Measurements from ENCODE around the gene ZBTB39.
"Not testable (repeated sequence)": the region's sequence is repeated elsewhere in the genome, so short reads cannot be mapped to it uniquely, and the experiment has no call there.

Gene ZBTB39

DNA sequence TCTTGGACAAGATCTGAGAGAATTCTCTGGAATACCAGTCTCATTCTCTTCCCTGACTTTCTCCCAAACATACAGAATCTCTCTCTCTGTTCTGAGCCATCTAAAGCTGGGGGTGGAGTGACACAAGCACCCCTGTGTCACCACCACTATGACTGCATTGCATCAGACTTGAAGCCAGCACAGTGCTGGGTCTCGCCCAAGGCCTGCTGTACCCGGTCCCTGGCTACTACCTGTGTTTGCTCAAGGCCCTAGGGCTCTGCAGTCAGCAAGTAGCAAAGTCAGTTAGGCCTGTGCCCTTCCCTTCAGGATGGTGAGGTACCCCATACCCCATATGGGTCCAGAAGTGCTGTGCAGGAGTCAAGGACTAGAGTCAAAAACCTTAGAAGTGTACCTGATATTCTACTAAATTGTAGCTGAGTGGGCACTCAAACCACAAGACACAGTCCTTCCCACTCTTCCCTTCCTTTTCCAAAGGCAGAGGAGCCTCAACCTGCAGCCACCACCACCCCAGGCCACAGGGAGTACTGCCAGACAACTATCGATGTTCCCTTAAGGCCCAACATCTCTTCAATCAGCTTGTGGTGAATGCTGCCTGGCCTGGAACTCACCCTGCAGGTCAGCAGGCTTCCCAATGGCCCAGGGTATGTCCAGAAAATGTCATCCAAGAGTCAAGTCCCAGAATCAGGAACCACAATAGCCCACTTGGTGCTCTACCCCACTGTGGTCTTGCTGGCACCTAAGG lies 27.8 kb downstream of the ZBTB39 start:
- DNase-seq = no peak

DNA sequence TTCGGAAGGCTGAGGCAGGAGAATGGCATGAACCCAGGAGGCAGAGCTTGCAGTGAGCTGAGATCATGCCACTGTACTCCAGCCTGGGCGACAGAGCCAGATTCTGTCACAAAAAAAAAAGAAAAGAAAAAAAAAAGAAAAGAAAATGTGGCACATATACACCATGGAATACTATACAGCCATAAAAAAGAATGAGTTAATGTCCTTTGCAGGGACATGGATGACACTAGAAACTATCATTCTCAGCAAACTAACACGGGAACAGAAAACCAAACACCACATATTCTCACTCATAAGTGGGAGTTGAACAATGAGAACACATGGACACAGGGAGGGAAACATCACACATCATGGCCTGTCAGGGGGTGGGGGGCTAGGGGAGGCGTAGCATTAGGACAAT lies 29.0 kb downstream of the ZBTB39 start:
- DNase-seq = not testable (repeated sequence)

DNA sequence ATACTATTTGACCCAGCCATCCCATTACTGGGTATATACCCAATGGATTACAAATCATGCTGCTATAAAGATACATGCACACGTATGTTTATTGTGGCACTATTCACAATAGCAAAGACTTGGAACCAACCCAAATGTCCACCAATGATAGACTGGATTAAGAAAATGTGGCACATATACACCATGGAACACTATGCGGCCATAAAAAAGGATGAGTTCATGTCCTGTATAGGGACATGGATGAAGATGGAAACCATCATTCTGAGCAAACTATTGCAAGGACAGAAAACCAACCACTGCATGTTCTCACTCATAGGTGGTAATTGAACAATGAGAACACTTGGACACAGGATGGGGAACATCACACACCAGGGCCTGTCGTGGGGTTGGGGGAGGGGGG lies 32.1 kb downstream of the ZBTB39 start:
- DNase-seq = not testable (repeated sequence)

DNA sequence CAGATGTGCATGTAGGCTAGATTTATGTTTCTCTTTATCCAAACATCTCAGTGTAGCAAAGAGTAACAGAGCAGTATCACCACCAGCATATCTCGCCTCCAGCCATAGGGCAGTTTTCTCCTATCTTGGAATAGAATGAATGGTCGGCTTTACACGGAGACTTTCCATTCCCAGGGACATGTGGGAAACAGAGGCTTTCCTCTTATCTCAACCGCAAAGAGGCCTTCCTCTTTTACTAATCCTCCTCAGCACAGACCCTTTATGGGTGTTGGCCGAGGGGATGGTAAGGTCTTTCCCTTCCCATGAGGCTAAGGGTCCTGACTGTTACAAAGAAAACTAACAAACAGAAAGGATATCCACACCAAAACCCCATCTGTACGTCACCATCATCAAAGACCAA lies 37.4 kb downstream of the ZBTB39 start:
- not testable (repeated sequence) for DNase-seq

DNA sequence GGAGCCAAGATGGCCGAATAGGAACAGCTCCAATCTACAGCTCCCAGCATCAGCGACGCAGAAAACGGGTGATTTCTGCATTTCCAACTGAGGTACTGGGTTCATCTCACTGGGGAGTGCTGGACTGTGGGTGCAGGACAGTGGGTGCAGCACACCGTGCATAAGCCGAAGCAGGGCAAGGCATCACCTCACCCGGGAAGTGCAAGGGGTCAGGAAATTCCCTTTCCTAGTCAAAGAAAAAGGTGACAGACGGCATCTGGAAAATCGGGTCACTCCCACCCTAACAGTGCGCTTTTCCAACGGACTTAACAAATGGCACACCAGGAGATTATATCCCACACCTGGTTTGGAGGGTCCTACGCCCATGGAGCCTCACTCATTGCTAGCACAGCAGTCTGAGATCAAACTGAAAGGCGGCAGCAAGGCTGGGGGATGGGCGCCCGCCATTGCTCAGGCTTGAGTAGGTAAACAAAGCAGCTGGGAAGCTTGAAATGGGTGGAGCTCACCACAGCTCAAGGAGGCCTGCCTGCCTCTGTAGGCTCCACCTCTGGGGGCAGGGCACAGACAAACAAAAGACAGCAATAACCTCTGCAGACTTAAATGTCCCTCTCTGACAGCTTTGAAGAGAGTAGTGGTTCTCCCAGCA lies 40.2 kb downstream of the ZBTB39 start:
- not testable (repeated sequence) for DNase-seq

DNA sequence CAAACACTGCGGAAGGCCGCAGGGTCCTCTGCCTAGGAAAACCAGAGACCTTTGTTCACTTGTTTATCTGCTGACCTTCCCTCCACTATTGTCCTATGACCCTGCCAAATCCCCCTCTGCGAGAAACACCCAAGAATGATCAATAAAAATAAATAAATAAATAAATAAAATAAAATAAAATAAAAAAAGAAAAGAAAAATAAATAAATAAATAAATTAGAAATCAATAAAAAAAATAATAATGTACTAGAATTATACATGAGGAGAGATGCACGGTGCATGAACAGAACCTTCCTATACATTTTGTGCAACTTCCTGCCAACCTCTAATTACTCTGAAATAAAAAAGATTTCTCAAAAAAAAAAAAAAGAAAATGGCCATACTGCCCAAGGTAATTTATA lies 41.2 kb downstream of the ZBTB39 start:
- not testable (repeated sequence) for DNase-seq

DNA sequence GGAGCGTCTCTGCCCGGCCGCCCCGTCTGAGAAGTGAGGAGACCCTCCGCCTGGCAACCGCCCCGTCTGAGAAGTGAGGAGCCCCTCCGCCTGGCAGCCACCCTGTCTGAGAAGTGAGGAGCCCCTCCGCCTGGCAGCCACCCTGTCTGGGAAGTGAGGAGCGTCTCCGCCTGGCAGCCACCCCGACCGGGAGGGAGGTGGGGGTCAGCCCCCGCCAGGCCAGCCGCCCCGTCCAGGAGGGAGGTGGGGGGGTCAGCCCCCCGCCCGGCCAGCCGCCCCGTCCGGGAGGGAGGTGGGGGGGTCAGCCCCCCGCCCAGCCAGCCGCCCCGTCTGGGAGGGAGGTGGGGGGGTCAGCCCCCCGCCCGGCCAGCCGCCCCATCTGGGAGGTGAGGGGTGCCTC lies 42.8 kb downstream of the ZBTB39 start:
- not testable (repeated sequence) for DNase-seq

DNA sequence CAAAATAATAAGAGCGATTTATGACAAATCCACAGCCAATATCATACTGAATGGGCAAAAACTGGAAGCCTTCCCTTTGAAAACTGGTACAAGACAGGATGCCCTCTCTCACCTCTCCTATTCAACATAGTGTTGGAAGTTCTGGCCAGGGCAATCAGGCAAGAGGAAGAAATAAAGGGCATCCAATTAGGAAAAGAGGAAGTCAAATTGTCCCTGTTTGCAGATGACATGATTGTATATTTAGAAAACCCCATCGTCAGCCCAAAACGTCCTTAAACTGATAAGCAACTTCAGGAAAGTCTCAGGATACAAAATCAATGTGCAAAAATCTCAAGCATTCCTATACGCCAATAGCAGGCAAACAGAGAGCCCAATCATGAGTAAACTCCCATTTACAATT lies 44.1 kb downstream of the ZBTB39 start:
- DNase-seq = not testable (repeated sequence)

DNA sequence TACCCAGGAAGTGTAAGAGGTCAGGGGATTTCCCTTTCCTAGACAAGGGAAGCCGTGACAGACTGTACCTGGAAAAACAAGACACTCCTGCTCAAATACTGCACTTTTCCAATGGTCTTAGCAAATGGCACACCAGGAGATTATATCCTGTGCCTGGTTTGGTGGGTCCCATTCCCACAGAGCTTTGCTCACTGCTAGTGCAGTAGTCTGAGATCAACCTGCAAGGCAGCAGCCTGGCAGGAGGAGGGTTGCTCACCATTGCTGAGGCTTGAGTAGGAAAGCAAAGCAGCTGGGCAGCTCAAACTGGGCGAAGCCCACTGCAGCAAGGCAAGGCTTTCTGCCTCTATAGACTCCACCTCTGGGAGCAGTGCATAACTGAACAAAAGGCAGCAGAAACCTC lies 47.9 kb downstream of the ZBTB39 start:
- no peak for DNase-seq

DNA sequence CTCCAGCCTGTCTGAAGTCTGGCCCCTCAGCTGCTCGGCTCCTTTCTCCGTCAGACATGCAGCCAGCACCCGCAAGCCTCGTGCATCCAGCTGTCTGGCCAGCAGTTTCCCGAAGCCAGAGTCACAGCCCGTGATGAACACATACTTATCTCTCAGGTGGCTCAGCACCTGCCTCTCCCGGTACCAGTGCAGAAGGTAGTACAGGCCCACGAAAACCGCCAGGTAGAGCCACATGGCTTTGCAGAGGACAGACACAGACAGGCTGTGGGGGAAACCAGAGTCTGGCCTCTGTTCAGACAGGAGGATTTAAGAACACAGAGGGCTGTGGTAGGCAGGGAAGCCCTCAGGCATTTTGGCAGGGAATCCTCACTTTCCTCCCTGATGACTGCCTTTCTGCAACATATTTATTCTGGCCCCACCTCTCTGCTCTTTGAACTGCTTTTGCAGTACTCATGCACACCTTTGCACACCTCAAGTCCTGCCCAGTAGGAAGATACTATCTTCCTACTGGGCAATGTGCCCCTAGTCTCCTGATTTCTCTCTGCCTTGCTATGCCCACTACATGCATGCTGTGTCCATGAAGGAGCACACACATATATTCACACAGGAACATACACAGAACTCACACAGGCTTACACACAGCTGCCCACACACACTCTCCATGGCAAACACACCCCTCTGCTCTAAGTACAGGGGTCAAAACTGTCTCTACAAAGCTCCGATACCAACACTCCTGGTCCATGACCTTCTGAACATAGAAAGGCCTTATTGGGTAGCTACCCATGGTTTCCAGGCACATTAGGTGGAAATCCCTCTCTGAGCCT lies 48.9 kb downstream of the ZBTB39 start, which contains the start of gene RDH16:
RDH16 (minus strand) TSS at position 380 of the 824 bp plus-strand sequence; CDS start at position 234, 146 bp downstream.
- DNase-seq = no peak

DNA sequence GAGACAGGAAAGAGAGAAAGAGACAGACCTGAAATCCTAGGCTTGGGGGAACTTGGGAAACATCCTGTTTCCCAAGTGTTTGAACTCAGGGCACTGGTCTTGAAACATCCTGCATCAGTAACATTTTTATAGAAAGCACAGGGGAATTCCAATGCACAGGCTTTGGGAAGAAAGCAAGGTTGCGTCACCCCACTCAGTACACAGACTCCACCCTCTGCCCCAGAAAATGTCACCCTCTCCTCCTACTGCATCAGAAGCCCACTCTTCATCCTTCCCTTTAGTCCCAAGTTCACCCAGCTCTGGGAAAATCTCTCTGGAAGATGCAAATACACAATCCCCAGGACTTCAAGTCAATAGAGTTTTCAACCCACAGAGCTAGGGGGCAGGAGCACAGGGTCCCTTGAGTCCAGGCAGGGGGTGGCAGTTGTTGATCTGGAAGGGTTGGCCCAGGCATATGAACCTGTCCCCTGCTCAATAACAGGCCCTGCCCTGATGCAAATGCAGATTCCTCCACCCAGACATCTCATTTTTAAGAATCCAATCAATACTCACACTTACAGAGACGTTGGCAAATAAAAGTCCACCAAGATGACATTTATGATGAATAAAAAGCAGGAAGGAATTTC lies 50.6 kb downstream of the ZBTB39 start:
- DNase-seq = no peak

DNA sequence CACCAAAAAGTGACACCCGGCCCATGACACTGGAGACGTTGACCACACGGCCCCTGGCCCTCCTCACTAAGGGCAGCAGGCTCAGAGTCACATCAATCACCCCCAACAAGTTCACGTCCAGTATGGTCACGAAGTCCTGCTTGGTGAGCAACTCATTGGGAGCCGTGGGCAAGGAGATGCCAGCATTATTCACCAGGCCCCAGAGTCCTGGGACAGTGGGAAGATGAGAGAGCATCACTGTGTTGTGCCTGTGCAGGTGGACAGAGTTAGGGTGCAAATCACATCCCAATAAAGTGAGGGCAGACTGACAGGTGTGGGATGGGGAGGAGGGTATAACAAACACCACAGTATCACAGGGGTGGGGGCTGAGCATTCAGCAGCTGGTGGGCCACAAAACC lies 51.4 kb downstream of the ZBTB39 start:
- DNase-seq = no peak

DNA sequence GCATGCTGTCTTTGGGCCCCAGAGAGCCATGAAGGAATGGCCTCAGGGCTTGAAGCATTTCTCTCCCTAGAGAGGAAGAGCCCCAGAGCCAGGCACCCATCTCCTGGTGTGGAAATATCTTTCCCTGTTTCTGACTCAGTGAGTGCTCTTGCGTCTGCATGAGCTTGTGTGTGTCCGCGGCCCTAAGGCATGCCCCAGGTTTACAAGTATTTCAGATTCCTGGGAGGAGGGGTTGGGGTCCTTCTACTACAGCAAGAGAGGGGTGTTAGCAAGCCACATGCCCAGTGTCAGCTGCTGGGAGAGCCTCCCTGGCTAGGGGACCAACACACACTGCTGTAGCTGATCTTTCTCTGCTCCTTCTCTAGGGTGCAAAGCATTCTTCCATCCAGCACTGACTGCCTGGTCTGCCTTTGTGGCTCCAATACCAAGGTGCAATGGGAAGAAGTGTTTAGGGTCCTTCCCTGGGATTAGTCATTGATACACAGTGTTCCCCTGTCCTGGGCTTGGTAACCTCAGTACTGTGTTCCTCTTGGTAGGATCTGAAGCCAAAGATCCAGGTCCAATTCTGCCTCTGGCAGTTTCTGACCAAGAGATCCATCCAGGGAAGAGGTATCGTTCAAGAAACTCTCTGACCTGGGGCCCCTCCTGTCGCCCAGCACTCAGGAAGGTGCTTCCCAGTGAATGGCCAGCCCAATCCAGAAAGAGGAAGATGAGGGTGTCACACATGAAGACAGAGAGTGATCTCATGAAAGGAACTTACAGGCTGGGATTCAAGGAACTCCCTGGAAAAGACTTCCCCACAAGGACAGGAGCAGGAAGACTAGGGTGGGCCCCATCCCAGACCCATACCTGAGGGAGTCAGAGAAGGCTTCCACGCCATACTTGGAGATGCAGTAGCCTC lies 52.0 kb downstream of the ZBTB39 start:
- no peak for DNase-seq

DNA sequence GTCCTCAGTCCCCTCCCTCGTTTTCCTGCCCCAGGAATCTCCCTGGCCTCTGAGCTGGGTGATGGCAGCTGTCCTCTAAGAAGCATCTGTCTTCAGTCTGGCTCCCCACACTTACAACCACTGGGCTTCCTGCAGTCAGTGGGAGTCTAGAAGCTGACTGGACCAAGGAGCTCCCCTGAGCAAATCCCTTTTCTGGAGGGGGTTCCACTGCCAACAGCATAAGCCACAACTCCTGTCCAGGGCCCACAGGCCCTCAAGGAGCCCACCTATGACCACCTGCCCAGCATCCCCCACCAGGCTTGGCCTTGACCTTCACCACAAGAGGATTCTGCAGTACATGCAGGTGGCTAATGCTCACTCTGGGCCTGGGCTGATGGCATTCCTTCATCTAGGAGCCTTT lies 53.0 kb downstream of the ZBTB39 start:
- no peak for DNase-seq

DNA sequence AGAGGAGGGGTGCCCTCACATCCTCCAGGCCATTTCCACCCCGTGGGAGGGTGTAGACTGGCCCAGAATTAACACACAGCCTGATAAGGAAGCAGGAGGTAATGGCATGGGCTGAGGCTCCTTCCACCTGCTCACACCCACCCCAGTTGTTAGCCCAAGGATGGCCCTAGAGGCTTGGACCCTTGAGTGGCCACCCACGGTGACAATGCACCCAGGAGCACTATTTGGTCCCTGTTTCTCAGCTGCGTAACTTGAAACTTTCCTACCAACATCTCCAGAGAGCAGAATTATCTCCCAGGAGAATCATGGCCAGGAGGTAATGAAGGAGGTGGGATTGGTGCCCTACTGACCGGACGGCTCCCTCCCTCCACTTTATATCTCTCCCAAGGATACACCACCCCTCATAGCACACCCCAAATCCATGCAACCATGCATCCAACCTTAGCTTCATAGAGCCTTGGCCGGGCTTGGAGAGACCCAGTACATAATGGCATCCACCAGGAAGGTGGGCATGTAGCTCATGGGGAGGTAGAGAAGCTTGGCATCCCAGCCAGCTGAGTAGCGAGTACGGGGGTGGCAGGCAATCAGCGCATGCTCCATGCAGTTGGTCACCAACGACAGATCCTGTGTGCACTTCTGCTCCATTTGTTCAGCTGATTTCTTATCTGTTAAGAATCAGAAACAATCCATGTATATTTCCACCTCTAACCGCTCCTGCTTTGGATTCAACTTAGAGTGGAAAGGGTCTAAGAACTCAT lies 54.6 kb downstream of the ZBTB39 start:
- DNase-seq = no peak

DNA sequence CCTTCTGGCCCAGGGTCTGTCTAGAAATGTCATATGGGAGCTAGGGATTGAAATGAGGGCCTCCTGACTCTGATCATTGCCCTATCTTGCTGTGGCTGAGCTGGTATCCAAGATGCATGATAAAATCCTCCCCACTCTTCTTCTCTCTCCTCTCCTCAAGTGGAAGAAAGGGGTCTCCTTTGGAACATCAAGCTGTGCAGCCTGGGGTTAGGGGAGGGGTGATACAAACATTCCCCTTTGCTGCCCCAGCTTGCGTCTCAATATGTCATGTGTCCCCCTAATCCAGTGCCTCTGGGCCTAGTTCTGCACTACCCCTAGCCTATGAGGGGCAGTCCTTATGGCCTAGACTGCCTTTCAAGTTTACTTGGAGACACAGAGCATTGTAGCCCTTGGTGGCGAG lies 57.5 kb downstream of the ZBTB39 start:
- no peak for DNase-seq

Measured in NCI-H1436 (cell line).